Mesenchymal stem cell (in vitro differentiated cells and primary cell): ENCODE measurements around the gene GNAZ.

Experiments
- DNase-seq: peaks from one replicate; pipeline ENCODE4 v3.0.0-alpha.2; 2013
- H2AFZ ChIP-seq: one replicate; pipeline ENCODE4 v1.6.1; 2013; ENCODE audit warnings: low read depth, mild to moderate bottlenecking, control low read depth, inconsistent platforms, low read length, moderate library complexity
- H2AK5ac ChIP-seq: 2 replicates; pipeline ENCODE4 v1.6.1; 2013; ENCODE audit warnings: low read length, moderate library complexity, mild to moderate bottlenecking, inconsistent platforms; ENCODE audit not compliant: severe bottlenecking
- H2BK120ac ChIP-seq: one replicate; pipeline ENCODE4 v1.6.1; 2013; ENCODE audit warnings: low read depth, mild to moderate bottlenecking, inconsistent platforms, low read length, moderate library complexity
- H2BK12ac ChIP-seq, 2 experiments: one replicate each; pipeline ENCODE4 v1.6.1; 2013; ENCODE audit warnings: inconsistent platforms in 2 of 2, low read length in 2 of 2, mild to moderate bottlenecking in 2 of 2, moderate library complexity in 2 of 2, control low read depth in 1 of 2
- H2BK15ac ChIP-seq: one replicate; pipeline ENCODE4 v1.6.1; 2013; ENCODE audit warnings: mild to moderate bottlenecking, low read depth, inconsistent platforms; ENCODE audit not compliant: poor library complexity, severe bottlenecking
- H2BK5ac ChIP-seq: 2 replicates; pipeline ENCODE4 v1.6.1; 2013; ENCODE audit warnings: low read depth, mild to moderate bottlenecking, low read length, control low read depth, inconsistent platforms; ENCODE audit not compliant: poor library complexity, severe bottlenecking
- H3K14ac ChIP-seq, 2 experiments: one replicate each; pipeline ENCODE4 v1.6.1; 2013; ENCODE audit warnings: inconsistent platforms in 2 of 2, low read length in 2 of 2, control low read depth in 1 of 2, mild to moderate bottlenecking in 1 of 2, moderate library complexity in 1 of 2
- H3K18ac ChIP-seq, 2 experiments: one replicate each; pipeline ENCODE4 v1.6.1; 2013; ENCODE audit warnings: inconsistent platforms in 2 of 2, low read length in 2 of 2, control low read depth in 1 of 2, low read depth in 1 of 2, mild to moderate bottlenecking in 1 of 2
- H3K23ac ChIP-seq, 2 experiments: one replicate each; pipeline ENCODE4 v1.6.1; 2013; ENCODE audit warnings: inconsistent platforms in 2 of 2, low read length in 2 of 2, mild to moderate bottlenecking in 2 of 2, moderate library complexity in 2 of 2, control low read depth in 1 of 2
- H3K27ac ChIP-seq: 2 replicates; pipeline ENCODE4 v1.5.1; 2013; ENCODE audit warnings: mild to moderate bottlenecking, moderate library complexity, low read length, control low read depth, inconsistent platforms; ENCODE audit not compliant: poor library complexity, severe bottlenecking
- H3K27me3 ChIP-seq, 2 experiments: 2 replicates each; pipeline versions ENCODE4 v1.6.1 to v1.7.0; 2013; ENCODE audit warnings: low read length in 2 of 2, mild to moderate bottlenecking in 2 of 2, moderate library complexity in 2 of 2, control low read depth in 1 of 2, inconsistent platforms in 1 of 2; ENCODE audit not compliant: control insufficient read depth in 1 of 2, insufficient read depth in 1 of 2
- H3K36me3 ChIP-seq, 2 experiments: 2 replicates each; pipeline versions ENCODE4 v1.6.1 to v1.7.0; 2013; ENCODE audit warnings: low read length in 2 of 2, control low read depth in 1 of 2, inconsistent platforms in 1 of 2, low read depth in 1 of 2, mild to moderate bottlenecking in 1 of 2; ENCODE audit not compliant: insufficient read depth in 2 of 2, control insufficient read depth in 1 of 2
- H3K4ac ChIP-seq, 2 experiments: one replicate each; pipeline ENCODE4 v1.6.1; 2013; ENCODE audit warnings: inconsistent platforms in 2 of 2, low read length in 2 of 2, mild to moderate bottlenecking in 2 of 2, moderate library complexity in 2 of 2, control low read depth in 1 of 2, low read depth in 1 of 2
- H3K4me1 ChIP-seq: 2 replicates; pipeline ENCODE4 v1.6.1; 2013; ENCODE audit warnings: low read depth, low read length, control low read depth; ENCODE audit not compliant: control insufficient read depth, insufficient read depth
- H3K4me2 ChIP-seq: 2 replicates; pipeline ENCODE4 v1.6.1; 2013; ENCODE audit warnings: low read length, mild to moderate bottlenecking, inconsistent platforms; ENCODE audit not compliant: poor library complexity, severe bottlenecking
- H3K4me3 ChIP-seq, 2 experiments: 2 replicates each; pipeline versions ENCODE4 v1.5.1 to v1.7.0; 2013; ENCODE audit warnings: low read length in 2 of 2, mild to moderate bottlenecking in 2 of 2, control low read depth in 1 of 2, low read depth in 1 of 2; ENCODE audit not compliant: insufficient read depth in 1 of 2
- H3K79me1 ChIP-seq: replicated peaks from 2 replicates; pipeline ENCODE4 v1.6.1; 2013; ENCODE audit warnings: mild to moderate bottlenecking, control low read depth, low read length, inconsistent platforms; ENCODE audit not compliant: poor library complexity, severe bottlenecking
- H3K9ac ChIP-seq: 2 replicates; pipeline ENCODE4 v1.7.0; 2013; ENCODE audit warnings: mild to moderate bottlenecking, low read length, moderate library complexity
- H3K9me3 ChIP-seq: 2 replicates; pipeline ENCODE4 v1.7.0; 2013; ENCODE audit warnings: mild to moderate bottlenecking, low read length; ENCODE audit not compliant: control insufficient read depth
- H4K8ac ChIP-seq: one replicate; pipeline ENCODE4 v1.6.1; 2013; ENCODE audit warnings: inconsistent platforms, mild to moderate bottlenecking, low read length, moderate library complexity
- H4K91ac ChIP-seq: one replicate; pipeline ENCODE4 v1.6.1; 2013; ENCODE audit warnings: mild to moderate bottlenecking, low read length, inconsistent platforms
- WGBS: methylation state at CpG from one replicate; pipeline ENCODE4 v1.1.7; 2013; ENCODE audit warnings: mixed read lengths; 5-methylcytosine and 5-hydroxymethylcytosine counted together

The GNAZ gene

GRCh38 chr22:23097412-23098229, 27.3 kb downstream of the GNAZ start:
- Histone ChIP-seq H2AK5ac (no peak overlapping the region), H3K4me1 (no peaks in the 10 kb centered on the region), H3K79me1 (no peaks in the 10 kb centered on the region), H3K14ac (no peak overlapping the region), H3K36me3 (no peaks in the 10 kb centered on the region), H4K8ac (no peak overlapping the region), H2BK120ac (no peak overlapping the region), H3K4me2 (no peak overlapping the region), H2AFZ (no peak overlapping the region), H2BK12ac (no peak overlapping the region), H2BK5ac (no peak overlapping the region), H3K27ac (no peak overlapping the region), H3K23ac (no peak overlapping the region), H3K9me3 (no peaks in the 10 kb centered on the region), H3K27me3 (peaks cover 0 to 13% of the 10 kb centered on the region in 2 experiments), H3K4me3 (no peak overlapping the region), H3K9ac (no peak overlapping the region), H2BK15ac (no peak overlapping the region), H4K91ac (no peak overlapping the region), H3K18ac (no peak overlapping the region), H3K4ac (no peak overlapping the region)
- no peak for DNase-seq
- WGBS: 90% methylated on average over 16 of the region's 16 CpGs

GRCh38 chr22:23098230-23098705, 27.9 kb downstream of the GNAZ start:
- Histone ChIP-seq H2BK120ac (no peak overlapping the region), H4K8ac (no peak overlapping the region), H3K27ac (no peak overlapping the region), H3K4me3 (no peak overlapping the region), H3K14ac (no peak overlapping the region), H3K36me3 (no peaks in the 10 kb centered on the region), H3K9ac (no peak overlapping the region), H2BK12ac (no peak overlapping the region), H3K4me2 (no peak overlapping the region), H3K23ac (no peak overlapping the region), H2BK15ac (no peak overlapping the region), H3K18ac (no peak overlapping the region), H3K9me3 (no peaks in the 10 kb centered on the region), H3K4me1 (no peaks in the 10 kb centered on the region), H2BK5ac (no peak overlapping the region), H3K4ac (no peak overlapping the region), H2AK5ac (no peak overlapping the region), H3K79me1 (no peaks in the 10 kb centered on the region), H2AFZ (no peak overlapping the region), H3K27me3 (peaks cover 0 to 17% of the 10 kb centered on the region in 2 experiments), H4K91ac (no peak overlapping the region)
- WGBS: 83% methylated on average over 5 of the region's 5 CpGs
- DNase-seq: no peak

- Histone ChIP-seq H3K9me3 (no peaks in the 10 kb centered on the region), H2BK5ac (no peak overlapping the region), H2BK120ac (no peak overlapping the region), H3K9ac (no peak overlapping the region), H3K4me3 (no peak overlapping the region), H3K18ac (no peak overlapping the region), H4K91ac (no peak overlapping the region), H3K27ac (no peak overlapping the region), H3K27me3 (peaks cover 0 to 18% of the 10 kb centered on the region in 2 experiments), H3K23ac (no peak overlapping the region), H2BK12ac (no peak overlapping the region), H3K79me1 (no peaks in the 10 kb centered on the region), H2AFZ (no peak overlapping the region), H3K14ac (no peak overlapping the region), H3K36me3 (no peaks in the 10 kb centered on the region), H4K8ac (peak overlapping the region; percentile 32), H2BK15ac (no peak overlapping the region), H2AK5ac (no peak overlapping the region), H3K4me1 (no peaks in the 10 kb centered on the region), H3K4me2 (no peak overlapping the region), H3K4ac (no peak overlapping the region)
- no peak for DNase-seq
- 80% methylated on average over 28 of the region's 28 CpGs for WGBS
Observed at GRCh38 chr22:23098718-23099530, 28.6 kb downstream of the GNAZ start.

GRCh38 chr22:23099531-23099804, 29.1 kb downstream of the GNAZ start:
- DNase-seq: no peak
- Histone ChIP-seq H3K23ac (no peak overlapping the region), H3K9me3 (no peaks in the 10 kb centered on the region), H3K36me3 (no peaks in the 10 kb centered on the region), H3K4me3 (no peak overlapping the region), H2BK5ac (no peak overlapping the region), H2AFZ (no peak overlapping the region), H3K79me1 (no peaks in the 10 kb centered on the region), H3K4me2 (no peak overlapping the region), H2BK15ac (no peak overlapping the region), H3K4ac (no peak overlapping the region), H2BK12ac (no peak overlapping the region), H3K4me1 (no peaks in the 10 kb centered on the region), H3K27me3 (peaks cover 0 to 18% of the 10 kb centered on the region in 2 experiments), H2AK5ac (no peak overlapping the region), H3K9ac (no peak overlapping the region), H4K8ac (peak overlapping the region; percentile 32), H3K14ac (no peak overlapping the region), H3K27ac (no peak overlapping the region), H4K91ac (no peak overlapping the region), H2BK120ac (no peak overlapping the region), H3K18ac (no peak overlapping the region)
- 79% methylated on average over 6 of the region's 6 CpGs for WGBS
